H9 (cell line): ENCODE measurements around the gene CALN1. TPM values are rescaled to one million over a fixed set of nuclear protein-coding genes. Genes with fewer than 3 reads are reported as not detected.

ENCODE experiments used
- DNase-seq: peaks from one replicate; pipeline ENCODE4 v3.0.0-alpha.2; 2017
- H2AFZ ChIP-seq: one replicate; pipeline ENCODE4 v1.6.1; 2013; ENCODE audit warnings: mild to moderate bottlenecking, low read length, control low read depth, moderate library complexity
- H2AK5ac ChIP-seq: 2 replicates; pipeline ENCODE4 v1.6.1; 2013; ENCODE audit warnings: low read length, control low read depth, mixed read lengths; ENCODE audit not compliant: insufficient read length
- H2BK120ac ChIP-seq: one replicate; pipeline ENCODE4 v1.6.1; 2013; ENCODE audit warnings: low read depth, mild to moderate bottlenecking, low read length, control low read depth, inconsistent platforms; ENCODE audit not compliant: poor library complexity, severe bottlenecking
- H2BK12ac ChIP-seq: 2 replicates; pipeline ENCODE4 v1.6.1; 2013; ENCODE audit warnings: low read length, control low read depth, mixed read lengths, low read depth; ENCODE audit not compliant: insufficient read length
- H2BK15ac ChIP-seq: 2 replicates; pipeline ENCODE4 v1.6.1; 2013; ENCODE audit warnings: low read depth, low read length, control low read depth
- H2BK20ac ChIP-seq: one replicate; pipeline ENCODE4 v1.6.1; 2013; ENCODE audit warnings: low read depth, mild to moderate bottlenecking, low read length, control low read depth, inconsistent platforms; ENCODE audit not compliant: poor library complexity, severe bottlenecking
- H2BK5ac ChIP-seq: 2 replicates; pipeline ENCODE4 v1.6.1; 2013; ENCODE audit warnings: low read length, control low read depth, mixed read lengths; ENCODE audit not compliant: insufficient read length
- H3K14ac ChIP-seq: 2 replicates; pipeline ENCODE4 v1.6.1; 2013; ENCODE audit warnings: low read length, control low read depth; ENCODE audit not compliant: insufficient read depth
- H3K18ac ChIP-seq: 2 replicates; pipeline ENCODE4 v1.6.1; 2013; ENCODE audit warnings: low read depth, mild to moderate bottlenecking, mixed read lengths, low read length, control low read depth; ENCODE audit not compliant: insufficient read length
- H3K23ac ChIP-seq: 2 replicates; pipeline ENCODE4 v1.6.1; 2013; ENCODE audit warnings: low read length, control low read depth, mixed read lengths, low read depth; ENCODE audit not compliant: insufficient read length
- H3K23me2 ChIP-seq: 2 replicates; pipeline ENCODE4 v1.6.1; 2013; ENCODE audit warnings: low read depth, mild to moderate bottlenecking, mixed read lengths, low read length, control low read depth; ENCODE audit not compliant: insufficient read length, poor library complexity, severe bottlenecking
- H3K27ac ChIP-seq: 2 replicates; pipeline ENCODE4 v1.5.1; 2013; ENCODE audit warnings: low read length, control low read depth, mixed read lengths, low read depth; ENCODE audit not compliant: insufficient read length
- H3K27me3 ChIP-seq: 2 replicates; pipeline ENCODE4 v1.6.1; 2013; ENCODE audit warnings: low read length, control low read depth, inconsistent platforms; ENCODE audit not compliant: insufficient read depth
- H3K4ac ChIP-seq: 2 replicates; pipeline ENCODE4 v1.6.1; 2013; ENCODE audit warnings: low read depth, mild to moderate bottlenecking, control low read depth, inconsistent platforms, low read length, moderate library complexity
- H3K4me1 ChIP-seq: 2 replicates; pipeline ENCODE4 v1.6.1; 2013; ENCODE audit warnings: low read length, control low read depth, inconsistent platforms; ENCODE audit not compliant: insufficient read depth
- H3K4me2 ChIP-seq: 2 replicates; pipeline ENCODE4 v1.6.1; 2013; ENCODE audit warnings: low read length, control low read depth, mixed read lengths; ENCODE audit not compliant: insufficient read length, insufficient read depth
- H3K56ac ChIP-seq: 2 replicates; pipeline ENCODE4 v1.6.1; 2013; ENCODE audit warnings: low read depth, mild to moderate bottlenecking, mixed read lengths, low read length, control low read depth; ENCODE audit not compliant: insufficient read length
- H3K79me1 ChIP-seq: 2 replicates; pipeline ENCODE4 v1.6.1; 2013; ENCODE audit warnings: low read depth, mild to moderate bottlenecking, moderate library complexity, low read length, control low read depth, inconsistent platforms; ENCODE audit not compliant: insufficient read depth, poor library complexity, severe bottlenecking
- H3K79me2 ChIP-seq: 2 replicates; pipeline ENCODE4 v1.6.1; 2013; ENCODE audit warnings: low read length, control low read depth, inconsistent platforms; ENCODE audit not compliant: insufficient read depth
- H3K9ac ChIP-seq: 2 replicates; pipeline ENCODE4 v1.6.1; 2013; ENCODE audit warnings: low read length, control low read depth, mixed read lengths; ENCODE audit not compliant: insufficient read length; ENCODE audit errors: extremely low read depth
- H3K9me3 ChIP-seq: one replicate; pipeline ENCODE4 v1.6.1; 2013; ENCODE audit warnings: low read depth, low read length, inconsistent platforms; ENCODE audit not compliant: control insufficient read depth
- H3T11ph ChIP-seq: one replicate; pipeline ENCODE4 v1.6.1; 2013; ENCODE audit warnings: mild to moderate bottlenecking, low read length, control low read depth, inconsistent platforms
- H4K20me1 ChIP-seq: one replicate; pipeline ENCODE4 v1.6.1; 2013; ENCODE audit not compliant: control insufficient read depth, insufficient read length, insufficient read depth
- H4K5ac ChIP-seq: 2 replicates; pipeline ENCODE4 v1.6.1; 2013; ENCODE audit warnings: low read depth, mild to moderate bottlenecking, mixed read lengths, low read length, control low read depth; ENCODE audit not compliant: insufficient read length
- H4K8ac ChIP-seq: replicated peaks from 2 replicates; pipeline ENCODE4 v1.6.1; 2013; ENCODE audit warnings: low read length, control low read depth, mixed read lengths, low read depth; ENCODE audit not compliant: insufficient read length
- H4K91ac ChIP-seq: 2 replicates; pipeline ENCODE4 v1.6.1; 2013; ENCODE audit warnings: low read depth, mild to moderate bottlenecking, moderate library complexity, mixed read lengths, low read length, control low read depth; ENCODE audit not compliant: insufficient read length
- H3K27ac Mint-ChIP-seq, 3 experiments: 2 replicates in 2 of 3; 3 replicates in 1 of 3; pipeline ENCODE4 v1.8.0; 2020 to 2021; ENCODE audit warnings: mixed read lengths in 3 of 3, mild to moderate bottlenecking in 1 of 3, moderate library complexity in 1 of 3
- H3K27me3 Mint-ChIP-seq: 2 replicates; pipeline ENCODE4 v1.8.0; 2021; ENCODE audit warnings: low read depth, mild to moderate bottlenecking, moderate library complexity, mixed read lengths
- H3K36me3 Mint-ChIP-seq, 3 experiments: 2 replicates in 2 of 3; 3 replicates in 1 of 3; pipeline ENCODE4 v1.8.0; 2020 to 2021; ENCODE audit warnings: low read depth in 3 of 3, mixed read lengths in 3 of 3; ENCODE audit not compliant: insufficient read depth in 1 of 3
- H3K4me1 Mint-ChIP-seq, 2 experiments: 2 replicates each; pipeline ENCODE4 v1.8.0; 2020; ENCODE audit warnings: mixed read lengths in 2 of 2
- H3K4me3 Mint-ChIP-seq, 2 experiments: 2 replicates in 1 of 2; 3 replicates in 1 of 2; pipeline ENCODE4 v1.8.0; 2020 to 2021; ENCODE audit warnings: mild to moderate bottlenecking in 2 of 2, mixed read lengths in 2 of 2, moderate library complexity in 1 of 2
- H3K9me3 Mint-ChIP-seq, 2 experiments: 2 replicates in 1 of 2; 3 replicates in 1 of 2; pipeline ENCODE4 v1.8.0; 2020; ENCODE audit warnings: mild to moderate bottlenecking in 2 of 2, mixed read lengths in 2 of 2, moderate library complexity in 1 of 2
- WGBS: extraction: QIAGEN DNeasy Blood & Tissue Kit; methylation state at CpG from one replicate; pipeline ENCODE4 v1.1.7; 2013; ENCODE audit warnings: missing lambda C conversion rate, low lambda C conversion rate, mixed read lengths; ENCODE audit not compliant: insufficient read length; ENCODE audit errors: extremely low coverage; 5-methylcytosine and 5-hydroxymethylcytosine counted together
- total RNA-seq: library from RNA; stranded (reverse); gene quantifications from 2 replicates; pipeline ENCODE4 v1.2.1, GENCODE V29; 2021
- TF ChIP-seq, protein P1 (sequence below): fragments of 200-600 bp; sonication (generic); conservative IDR thresholded peaks from 3 replicates; pipeline ENCODE4 v1.8.0; 2021; ENCODE audit warnings: antibody characterized with exemption, mild to moderate bottlenecking

Gene CALN1
- total RNA-seq, 1 experiment from 2014 or later, result 2.8 TPM

DNA sequence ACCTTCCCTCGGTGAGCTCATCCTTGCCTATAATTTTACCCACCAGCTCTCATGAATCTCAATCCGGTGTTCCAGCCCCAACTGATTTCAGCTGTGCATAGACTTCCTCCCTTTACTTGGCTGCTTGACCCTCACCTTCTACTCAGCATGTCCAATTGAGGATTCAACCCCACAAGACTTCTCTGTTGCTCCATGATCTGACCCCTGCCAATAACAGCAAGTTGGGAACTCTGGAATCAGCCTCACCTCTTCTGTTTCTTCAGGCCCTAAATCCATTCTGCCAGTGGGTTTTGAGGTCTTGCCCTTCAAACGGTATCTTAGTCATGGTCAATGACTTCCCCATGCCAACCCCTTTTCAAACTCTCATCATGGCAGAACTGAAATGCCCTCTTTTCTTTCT, 390.4 kb downstream of the CALN1 start:
- no peak overlapping the region for H2BK12ac ChIP-seq
- Mint-ChIP-seq H3K4me1 (no peaks in the 10 kb centered on the region), H3K9me3 (no peaks in the 10 kb centered on the region; a peak in 1 of 5 replicates), H3K36me3 (no peaks in the 10 kb centered on the region; a peak in 2 of 7 replicates), H3K4me3 (no peak overlapping the region), H3K27me3 (no peaks in the 10 kb centered on the region), H3K27ac (no peak overlapping the region)
- no peak overlapping the region for H2BK20ac ChIP-seq
- WGBS, result no CpG with 5 or more reads among the region's 3 CpGs
- H3K56ac ChIP-seq, result no peak overlapping the region
- no peaks in the 10 kb centered on the region for H3K79me1 ChIP-seq
- no peak overlapping the region for H3K14ac ChIP-seq
- no peaks in the 10 kb centered on the region for H4K20me1 ChIP-seq
- H2BK15ac ChIP-seq, result no peak overlapping the region
- H4K8ac ChIP-seq, result no peak overlapping the region
- H3K9ac ChIP-seq, result no peak overlapping the region
- H2AFZ ChIP-seq, result no peak overlapping the region
- H3K4me1 ChIP-seq, result no peaks in the 10 kb centered on the region
- H3K4me2 ChIP-seq, result no peak overlapping the region
- DNase-seq, result no peak
- no peaks in the 10 kb centered on the region for H3K27me3 ChIP-seq
- H3K23me2 ChIP-seq, result no peaks in the 10 kb centered on the region
- no peak overlapping the region for H2AK5ac ChIP-seq
- H2BK120ac ChIP-seq, result no peak overlapping the region
- no peak overlapping the region for H3K4ac ChIP-seq
- H3K27ac ChIP-seq, result no peak overlapping the region
- H3T11ph ChIP-seq, result no peak overlapping the region
- H3K23ac ChIP-seq, result no peak overlapping the region
- H4K91ac ChIP-seq, result no peak overlapping the region
- no peak overlapping the region for H4K5ac ChIP-seq
- H3K18ac ChIP-seq, result no peak overlapping the region
- H3K9me3 ChIP-seq, result no peaks in the 10 kb centered on the region
- peaks cover 2% of the 10 kb centered on the region; the same call in 1 of the 2 replicates for H3K79me2 ChIP-seq
- TF ChIP-seq, protein P1, sequence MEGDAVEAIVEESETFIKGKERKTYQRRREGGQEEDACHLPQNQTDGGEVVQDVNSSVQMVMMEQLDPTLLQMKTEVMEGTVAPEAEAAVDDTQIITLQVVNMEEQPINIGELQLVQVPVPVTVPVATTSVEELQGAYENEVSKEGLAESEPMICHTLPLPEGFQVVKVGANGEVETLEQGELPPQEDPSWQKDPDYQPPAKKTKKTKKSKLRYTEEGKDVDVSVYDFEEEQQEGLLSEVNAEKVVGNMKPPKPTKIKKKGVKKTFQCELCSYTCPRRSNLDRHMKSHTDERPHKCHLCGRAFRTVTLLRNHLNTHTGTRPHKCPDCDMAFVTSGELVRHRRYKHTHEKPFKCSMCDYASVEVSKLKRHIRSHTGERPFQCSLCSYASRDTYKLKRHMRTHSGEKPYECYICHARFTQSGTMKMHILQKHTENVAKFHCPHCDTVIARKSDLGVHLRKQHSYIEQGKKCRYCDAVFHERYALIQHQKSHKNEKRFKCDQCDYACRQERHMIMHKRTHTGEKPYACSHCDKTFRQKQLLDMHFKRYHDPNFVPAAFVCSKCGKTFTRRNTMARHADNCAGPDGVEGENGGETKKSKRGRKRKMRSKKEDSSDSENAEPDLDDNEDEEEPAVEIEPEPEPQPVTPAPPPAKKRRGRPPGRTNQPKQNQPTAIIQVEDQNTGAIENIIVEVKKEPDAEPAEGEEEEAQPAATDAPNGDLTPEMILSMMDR, result no peak
- no peak overlapping the region for H2BK5ac ChIP-seq
